K562 (cell line): ENCODE measurements around the gene METRN. TPM values are rescaled to one million over a fixed set of nuclear protein-coding genes. Genes with fewer than 3 reads are reported as not detected.

Source experiments
- CHD1 ChIP-seq: fragments of 200-600 bp; sonication (generic); IDR thresholded peaks from one replicate; pipeline ENCODE4 v1.6.1; 2012; ENCODE audit warnings: mild to moderate bottlenecking, moderate library complexity, low read length, inconsistent platforms
- ELF1 ChIP-seq: fragments of 200-800 bp; sonication (Bioruptor generic); IDR thresholded peaks from 2 replicates; pipeline ENCODE4 v1.6.1; 2016; ENCODE audit warnings: missing genetic modification characterization, missing compliant biosample characterization
- MYNN ChIP-seq, 2 experiments: sonication (generic); formaldehyde crosslinking in 1 of 2; IDR thresholded peaks; 2 replicates each; pipeline versions ENCODE4 v1.5.0 to v1.6.1; 2016 to 2020; ENCODE audit warnings: antibody characterized with exemption in 1 of 2, missing genetic modification reagents in 1 of 2
- NFE2L1 ChIP-seq: fragments of 450-650 bp; IDR thresholded peaks from 2 replicates; pipeline ENCODE4 v1.6.1; 2016; ENCODE audit warnings: missing genetic modification characterization, low read depth, mild to moderate bottlenecking, missing compliant biosample characterization, moderate library complexity, borderline replicate concordance
- RBM34 ChIP-seq: fragments of 200-400 bp; formaldehyde crosslinking; IDR thresholded peaks from 2 replicates; pipeline ENCODE4 v1.6.1; 2018; ENCODE audit warnings: low read length, borderline replicate concordance; ENCODE audit not compliant: insufficient read depth
- STAG1 ChIP-seq: sonication (generic); formaldehyde crosslinking; IDR thresholded peaks from 2 replicates; pipeline ENCODE4 v1.5.0; 2020; ENCODE audit warnings: missing genetic modification reagents, borderline replicate concordance
- polyA plus RNA-seq, 8 experiments: library from polyadenylated mRNA; depleted of rRNA in 4 of 8; stranded (reverse) in 5 of 8; unstranded in 3 of 8; fragments of >200 nt; fragmentation: Nextera tagmentation in 2 of 8; fragmentation: Illumina TruSeq in 1 of 8; extraction: Ambion mirVana in 2 of 8; extraction: Trizol in 1 of 8; gene quantifications; 2 replicates each; pipeline versions ENCODE4 v1.2.1 to v1.2.3, GENCODE V29; 2011 to 2014; ENCODE audit warnings: inconsistent platforms in 1 of 8, missing spikeins in 1 of 8
- total RNA-seq, 7 experiments: library from RNA; depleted of rRNA in 6 of 7; stranded (reverse); fragments of >200 nt in 6 of 7; fragmentation: Illumina TruSeq in 2 of 7; extraction: Trizol in 2 of 7; gene quantifications; 2 replicates each; pipeline versions ENCODE4 v1.2.1 to v1.2.3, GENCODE V29; 2011 to 2021; ENCODE audit warnings: low replicate concordance in 1 of 7
- TF ChIP-seq, protein P1 (sequence below), 2 experiments: fragments of 250-450 bp in 1 of 2; fragments of 450-650 bp in 1 of 2; sonication (Bioruptor Pico) in 1 of 2; IDR thresholded peaks; 2 replicates each; pipeline versions ENCODE4 v1.6.1 to v1.8.0; 2016 to 2021; ENCODE audit warnings: mild to moderate bottlenecking in 2 of 2, moderate library complexity in 2 of 2, missing compliant biosample characterization in 1 of 2, missing genetic modification characterization in 1 of 2
- TF ChIP-seq, protein P2 (sequence below): fragments of 450-650 bp; IDR thresholded peaks from 2 replicates; pipeline ENCODE4 v1.6.1; 2016; ENCODE audit warnings: antibody characterized with exemption
- TF ChIP-seq, protein P3 (sequence below): fragments of 200-800 bp; sonication (Bioruptor generic); IDR thresholded peaks from 2 replicates; pipeline ENCODE4 v1.6.1; 2017; ENCODE audit warnings: missing genetic modification characterization, missing compliant biosample characterization
- TF ChIP-seq, protein P4 (sequence below): fragments of 250-450 bp; sonication (Bioruptor Pico); IDR thresholded peaks from 2 replicates; pipeline ENCODE4 v1.8.0; 2022; ENCODE audit warnings: inconsistent platforms, mild to moderate bottlenecking, moderate library complexity, borderline replicate concordance
- TF ChIP-seq, protein P5 (sequence below): fragments of 250-450 bp; sonication (Bioruptor Pico); IDR thresholded peaks from 2 replicates; pipeline ENCODE4 v1.8.0; 2021; ENCODE audit warnings: moderate library complexity, mild to moderate bottlenecking, inconsistent platforms
- TF ChIP-seq, protein P6 (sequence below): sonication (generic); formaldehyde crosslinking; IDR thresholded peaks from 2 replicates; pipeline ENCODE4 v1.8.0; 2022; ENCODE audit warnings: mild to moderate bottlenecking, missing genetic modification reagents
- TF ChIP-seq, protein P7 (sequence below): fragments of 250-450 bp; sonication (Bioruptor Pico); IDR thresholded peaks from 2 replicates; pipeline ENCODE4 v1.4.0; 2020

The METRN gene
- total and polyA plus RNA-seq, 9 of the 15 experiments (the other 6 are each of a cell fraction or from before 2014, with no cell fraction given): 0.20 to 89.8 (median 15.4) TPM

DNA sequence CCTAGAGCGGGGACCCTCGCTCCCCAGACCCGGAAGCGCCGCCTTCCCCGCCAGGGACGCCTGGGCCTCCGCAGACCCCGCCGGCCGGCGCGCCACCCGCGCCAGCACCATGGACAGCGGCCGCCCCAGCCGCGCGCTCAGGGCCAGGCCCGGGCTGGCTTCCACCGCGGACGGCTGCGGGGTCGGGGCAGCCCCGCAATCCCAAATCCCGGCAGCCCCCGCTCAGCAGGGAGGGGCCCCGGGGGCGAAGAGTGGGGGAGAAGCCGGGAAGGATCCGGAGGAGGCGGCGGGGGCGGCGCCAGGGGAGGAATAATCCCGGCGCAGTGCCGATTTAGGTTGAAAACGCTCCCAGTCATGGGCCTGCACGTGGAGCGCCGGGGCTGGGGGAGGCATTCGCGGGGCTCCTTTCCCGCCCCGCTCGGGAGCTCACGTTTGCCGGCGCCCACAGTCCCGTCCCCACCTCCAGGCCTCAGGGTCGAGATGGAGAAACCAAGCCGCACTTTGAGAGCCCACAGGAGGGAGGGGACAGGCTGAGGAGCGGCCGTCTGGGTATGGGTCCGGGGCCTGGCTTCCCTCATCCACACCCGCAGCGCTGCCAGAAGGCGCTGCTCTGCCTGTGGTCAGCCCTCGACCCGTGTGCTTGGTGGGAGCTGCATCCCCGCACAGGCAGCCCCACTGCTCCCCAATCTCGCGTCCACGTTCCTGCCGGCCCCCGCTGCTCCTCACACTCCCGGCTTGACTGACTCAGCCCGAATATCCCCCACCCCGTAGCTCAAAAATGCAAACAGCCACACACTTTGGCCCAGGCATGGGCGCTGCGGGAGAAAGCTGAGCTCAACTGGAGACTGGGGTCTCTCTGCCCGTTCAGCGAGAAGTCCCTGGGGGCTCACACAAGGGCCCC, 14.0 kb upstream of the METRN start (continued):
- TF ChIP-seq RBM34 (no peak), ELF1 (no peak), CHD1 (no peak), MYNN (IDR thresholded peaks at IDR 0.05) (no peak), MYNN (CRISPR knock-in tag; IDR thresholded peaks at IDR 0.05) (no peak), NFE2L1 (tag) (no peak), STAG1 (CRISPR knock-in tag) (no peak)
- TF ChIP-seq, protein P1, sequence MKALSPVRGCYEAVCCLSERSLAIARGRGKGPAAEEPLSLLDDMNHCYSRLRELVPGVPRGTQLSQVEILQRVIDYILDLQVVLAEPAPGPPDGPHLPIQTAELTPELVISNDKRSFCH (CRISPR knock-in tag; IDR thresholded peaks at IDR 0.05): no peak
- TF ChIP-seq, protein P1 (tag; IDR thresholded peaks at IDR 0.05): no peak
- TF ChIP-seq, protein P2, sequence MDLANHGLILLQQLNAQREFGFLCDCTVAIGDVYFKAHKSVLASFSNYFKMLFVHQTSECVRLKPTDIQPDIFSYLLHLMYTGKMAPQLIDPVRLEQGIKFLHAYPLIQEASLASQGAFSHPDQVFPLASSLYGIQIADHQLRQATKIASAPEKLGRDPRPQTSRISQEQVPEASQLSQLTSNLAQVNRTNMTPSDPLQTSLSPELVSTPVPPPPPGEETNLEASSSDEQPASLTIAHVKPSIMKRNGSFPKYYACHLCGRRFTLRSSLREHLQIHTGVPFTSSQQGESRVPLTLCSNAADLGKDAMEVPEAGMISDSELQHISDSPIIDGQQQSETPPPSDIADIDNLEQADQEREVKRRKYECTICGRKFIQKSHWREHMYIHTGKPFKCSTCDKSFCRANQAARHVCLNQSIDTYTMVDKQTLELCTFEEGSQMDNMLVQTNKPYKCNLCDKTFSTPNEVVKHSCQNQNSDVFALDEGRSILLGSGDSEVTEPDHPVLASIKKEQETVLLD: no peak
- TF ChIP-seq, protein P3, sequence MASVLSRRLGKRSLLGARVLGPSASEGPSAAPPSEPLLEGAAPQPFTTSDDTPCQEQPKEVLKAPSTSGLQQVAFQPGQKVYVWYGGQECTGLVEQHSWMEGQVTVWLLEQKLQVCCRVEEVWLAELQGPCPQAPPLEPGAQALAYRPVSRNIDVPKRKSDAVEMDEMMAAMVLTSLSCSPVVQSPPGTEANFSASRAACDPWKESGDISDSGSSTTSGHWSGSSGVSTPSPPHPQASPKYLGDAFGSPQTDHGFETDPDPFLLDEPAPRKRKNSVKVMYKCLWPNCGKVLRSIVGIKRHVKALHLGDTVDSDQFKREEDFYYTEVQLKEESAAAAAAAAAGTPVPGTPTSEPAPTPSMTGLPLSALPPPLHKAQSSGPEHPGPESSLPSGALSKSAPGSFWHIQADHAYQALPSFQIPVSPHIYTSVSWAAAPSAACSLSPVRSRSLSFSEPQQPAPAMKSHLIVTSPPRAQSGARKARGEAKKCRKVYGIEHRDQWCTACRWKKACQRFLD (CRISPR knock-in tag): peak; percentile 60; the same call in 1 of the 2 replicates
- TF ChIP-seq, protein P4, sequence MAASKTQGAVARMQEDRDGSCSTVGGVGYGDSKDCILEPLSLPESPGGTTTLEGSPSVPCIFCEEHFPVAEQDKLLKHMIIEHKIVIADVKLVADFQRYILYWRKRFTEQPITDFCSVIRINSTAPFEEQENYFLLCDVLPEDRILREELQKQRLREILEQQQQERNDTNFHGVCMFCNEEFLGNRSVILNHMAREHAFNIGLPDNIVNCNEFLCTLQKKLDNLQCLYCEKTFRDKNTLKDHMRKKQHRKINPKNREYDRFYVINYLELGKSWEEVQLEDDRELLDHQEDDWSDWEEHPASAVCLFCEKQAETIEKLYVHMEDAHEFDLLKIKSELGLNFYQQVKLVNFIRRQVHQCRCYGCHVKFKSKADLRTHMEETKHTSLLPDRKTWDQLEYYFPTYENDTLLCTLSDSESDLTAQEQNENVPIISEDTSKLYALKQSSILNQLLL (CRISPR knock-in tag): no peak
- TF ChIP-seq, protein P5, sequence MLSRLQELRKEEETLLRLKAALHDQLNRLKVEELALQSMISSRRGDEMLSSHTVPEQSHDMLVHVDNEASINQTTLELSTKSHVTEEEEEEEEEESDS (CRISPR knock-in tag): no peak
- TF ChIP-seq, protein P6, sequence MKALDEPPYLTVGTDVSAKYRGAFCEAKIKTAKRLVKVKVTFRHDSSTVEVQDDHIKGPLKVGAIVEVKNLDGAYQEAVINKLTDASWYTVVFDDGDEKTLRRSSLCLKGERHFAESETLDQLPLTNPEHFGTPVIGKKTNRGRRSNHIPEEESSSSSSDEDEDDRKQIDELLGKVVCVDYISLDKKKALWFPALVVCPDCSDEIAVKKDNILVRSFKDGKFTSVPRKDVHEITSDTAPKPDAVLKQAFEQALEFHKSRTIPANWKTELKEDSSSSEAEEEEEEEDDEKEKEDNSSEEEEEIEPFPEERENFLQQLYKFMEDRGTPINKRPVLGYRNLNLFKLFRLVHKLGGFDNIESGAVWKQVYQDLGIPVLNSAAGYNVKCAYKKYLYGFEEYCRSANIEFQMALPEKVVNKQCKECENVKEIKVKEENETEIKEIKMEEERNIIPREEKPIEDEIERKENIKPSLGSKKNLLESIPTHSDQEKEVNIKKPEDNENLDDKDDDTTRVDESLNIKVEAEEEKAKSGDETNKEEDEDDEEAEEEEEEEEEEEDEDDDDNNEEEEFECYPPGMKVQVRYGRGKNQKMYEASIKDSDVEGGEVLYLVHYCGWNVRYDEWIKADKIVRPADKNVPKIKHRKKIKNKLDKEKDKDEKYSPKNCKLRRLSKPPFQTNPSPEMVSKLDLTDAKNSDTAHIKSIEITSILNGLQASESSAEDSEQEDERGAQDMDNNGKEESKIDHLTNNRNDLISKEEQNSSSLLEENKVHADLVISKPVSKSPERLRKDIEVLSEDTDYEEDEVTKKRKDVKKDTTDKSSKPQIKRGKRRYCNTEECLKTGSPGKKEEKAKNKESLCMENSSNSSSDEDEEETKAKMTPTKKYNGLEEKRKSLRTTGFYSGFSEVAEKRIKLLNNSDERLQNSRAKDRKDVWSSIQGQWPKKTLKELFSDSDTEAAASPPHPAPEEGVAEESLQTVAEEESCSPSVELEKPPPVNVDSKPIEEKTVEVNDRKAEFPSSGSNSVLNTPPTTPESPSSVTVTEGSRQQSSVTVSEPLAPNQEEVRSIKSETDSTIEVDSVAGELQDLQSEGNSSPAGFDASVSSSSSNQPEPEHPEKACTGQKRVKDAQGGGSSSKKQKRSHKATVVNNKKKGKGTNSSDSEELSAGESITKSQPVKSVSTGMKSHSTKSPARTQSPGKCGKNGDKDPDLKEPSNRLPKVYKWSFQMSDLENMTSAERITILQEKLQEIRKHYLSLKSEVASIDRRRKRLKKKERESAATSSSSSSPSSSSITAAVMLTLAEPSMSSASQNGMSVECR (CRISPR knock-in tag): peak; percentile 92
- TF ChIP-seq, protein P7, sequence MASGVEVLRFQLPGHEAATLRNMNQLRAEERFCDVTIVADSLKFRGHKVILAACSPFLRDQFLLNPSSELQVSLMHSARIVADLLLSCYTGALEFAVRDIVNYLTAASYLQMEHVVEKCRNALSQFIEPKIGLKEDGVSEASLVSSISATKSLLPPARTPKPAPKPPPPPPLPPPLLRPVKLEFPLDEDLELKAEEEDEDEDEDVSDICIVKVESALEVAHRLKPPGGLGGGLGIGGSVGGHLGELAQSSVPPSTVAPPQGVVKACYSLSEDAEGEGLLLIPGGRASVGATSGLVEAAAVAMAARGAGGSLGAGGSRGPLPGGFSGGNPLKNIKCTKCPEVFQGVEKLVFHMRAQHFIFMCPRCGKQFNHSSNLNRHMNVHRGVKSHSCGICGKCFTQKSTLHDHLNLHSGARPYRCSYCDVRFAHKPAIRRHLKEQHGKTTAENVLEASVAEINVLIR: no peak
